Transverse colon (tissue), 4 donors: ENCODE measurements around the gene PSORS1C1. TPM values are rescaled to one million over a fixed set of nuclear protein-coding genes. Genes with fewer than 3 reads are reported as not detected.
"Not testable (repeated sequence)": the region's sequence is repeated elsewhere in the genome, so short reads cannot be mapped to it uniquely, and the experiment has no call there.

Experiments
- DNase-seq: peaks from one replicate; pipeline ENCODE4 v3.0.0-alpha.2; 2019
- H3K27ac ChIP-seq, 4 donors: fragments of 200-600 bp; sonication (generic); 2 replicates each; pipeline ENCODE4 v1.5.1; 2016 to 2018; ENCODE audit warnings: inconsistent platforms in 4 of 4
- H3K27me3 ChIP-seq: fragments of 200-600 bp; sonication (generic); 2 replicates; pipeline ENCODE4 v1.5.1; 2017; ENCODE audit warnings: inconsistent platforms
- H3K36me3 ChIP-seq, 4 donors: fragments of 200-600 bp; sonication (generic); 2 replicates each; pipeline ENCODE4 v1.5.1; 2017 to 2019; ENCODE audit warnings: inconsistent platforms in 4 of 4
- H3K4me1 ChIP-seq, 4 donors: fragments of 200-600 bp; sonication (generic); 2 replicates each; pipeline ENCODE4 v1.5.1; 2017 to 2020; ENCODE audit warnings: inconsistent platforms in 4 of 4
- H3K4me3 ChIP-seq, 4 donors: fragments of 200-600 bp; sonication (generic); 1 replicate in 1 of 4; 2 replicates in 3 of 4; pipeline versions ENCODE4 v1.5.1 to v1.6.1; 2017 to 2019; ENCODE audit warnings: inconsistent platforms in 4 of 4
- H3K9me3 ChIP-seq, 2 donors: fragments of 200-600 bp; sonication (generic); 2 replicates each; pipeline ENCODE4 v1.5.1; 2017 to 2019; ENCODE audit warnings: inconsistent platforms in 2 of 2
- CTCF ChIP-seq, 5 experiments: fragments of 200-600 bp in 3 of 5; fragments of 450-650 bp in 2 of 5; sonication (generic) in 3 of 5; IDR thresholded peaks; 1 replicate in 2 of 5; 2 replicates in 3 of 5; pipeline ENCODE4 v1.5.1; 2016 to 2017; ENCODE audit warnings: antibody characterized with exemption in 5 of 5, inconsistent platforms in 3 of 5, mild to moderate bottlenecking in 2 of 5, moderate library complexity in 1 of 5
- EP300 ChIP-seq: sonication (generic); formaldehyde crosslinking; IDR thresholded peaks from one replicate; pipeline ENCODE4 v1.6.1; 2017; ENCODE audit warnings: antibody characterized with exemption, low read depth
- POLR2A ChIP-seq: fragments of 450-650 bp; IDR thresholded peaks from one replicate; pipeline ENCODE4 v1.6.1; 2016; ENCODE audit warnings: antibody characterized with exemption, mild to moderate bottlenecking, moderate library complexity
- POLR2AphosphoS5 ChIP-seq, 3 donors: sonication (generic); formaldehyde crosslinking; IDR thresholded peaks; one replicate each; pipeline ENCODE4 v1.6.1; 2016; ENCODE audit warnings: antibody characterized with exemption in 3 of 3
- WGBS, 2 donors: methylation state at CpG; one replicate each; pipeline ENCODE4 v1.1.5; 2018; ENCODE audit warnings: low coverage in 1 of 2; 5-methylcytosine and 5-hydroxymethylcytosine counted together
- in situ Hi-C, 4 donors: fragments of 200-750 bp; cut with MboI; loops; one replicate each; pipeline versions ENCODE4 v1.15.0 to v1.15.1; 2017; ENCODE audit warnings: low sequenced_read_pairs in 3 of 4, low pct_ligation_motif_present in 1 of 4, low pct_unique_long_range_greater_than_20kb in 1 of 4
- intact Hi-C: fragments of 100-400 bp; cut with DNase I; formaldehyde crosslinking; loops from one replicate; pipeline ENCODE4 v1.15.1; 2023; ENCODE audit warnings: low total_unique reads
- total RNA-seq, 4 donors: library from RNA; depleted of rRNA; stranded (reverse); fragments of >200 nt; gene quantifications; one replicate each; pipeline ENCODE4 v1.1.0, GENCODE V29; 2016

The PSORS1C1 gene
- total RNA-seq, 4 donors from 2014 or later, result 8.8 to 19.0 (median 13.4) TPM

GRCh38 chr6:31162463-31163165, 48.0 kb downstream of the PSORS1C1 start:
- no peak for DNase-seq
- intact Hi-C loops, result no loop called here
- 91% methylated on average over 13 of the region's 13 CpGs; no CpG with 5 or more reads in 1 of the 2 donors for WGBS, 2 donors
- H3K9me3 ChIP-seq, result no peaks in the 10 kb centered on the region
- no peak overlapping the region for H3K4me3 ChIP-seq
- peaks cover 6 to 14% (median 12%) of the 10 kb centered on the region in 4 donors for H3K4me1 ChIP-seq
- in situ Hi-C loops, result no loop called here
- no peaks in the 10 kb centered on the region for H3K27me3 ChIP-seq
- no peaks in the 10 kb centered on the region for H3K36me3 ChIP-seq
- TF ChIP-seq POLR2AphosphoS5 (IDR thresholded peaks at IDR 0.05) (no peak), POLR2A (no peak), EP300 (no peak)
- H3K27ac ChIP-seq, result no peak overlapping the region

GRCh38 chr6:31163922-31164321, 49.3 kb downstream of the PSORS1C1 start:
- intact Hi-C loops (no loop called here), in situ Hi-C loops (no loop called here)
- Histone ChIP-seq H3K27me3 (no peaks in the 10 kb centered on the region), H3K9me3 (no peaks in the 10 kb centered on the region), H3K4me3 (no peak overlapping the region), H3K27ac (no peak overlapping the region), H3K36me3 (no peaks in the 10 kb centered on the region), H3K4me1 (peaks cover 5 to 11% (median 9%) of the 10 kb centered on the region in 4 donors)
- DNase-seq, result no peak
- TF ChIP-seq POLR2A (no peak), EP300 (no peak), POLR2AphosphoS5 (IDR thresholded peaks at IDR 0.05) (no peak), CTCF (IDR thresholded peaks at IDR 0.05) (no peak)

- H3K9me3 ChIP-seq, in situ Hi-C loops: not testable (repeated sequence)
- WGBS, 2 donors, result 87 to 100% methylated on average over 1 to 9 of the region's 9 CpGs
Measured at GRCh38 chr6:31164475-31165063, 50.0 kb downstream of the PSORS1C1 start.

GRCh38 chr6:31165064-31165832, 50.6 kb downstream of the PSORS1C1 start:
- H3K4me1 ChIP-seq, H3K36me3 ChIP-seq, in situ Hi-C loops, H3K4me3 ChIP-seq, H3K27ac ChIP-seq, H3K27me3 ChIP-seq, intact Hi-C loops, H3K9me3 ChIP-seq: not testable (repeated sequence)
- 74 to 91% methylated on average over 6 to 17 of the region's 17 CpGs for WGBS, 2 donors
- peak; percentile 53 for DNase-seq

More at GRCh38 chr6:31164475-31165063, 50.0 kb downstream of the PSORS1C1 start:
- H3K27me3 ChIP-seq, H3K4me3 ChIP-seq, H3K36me3 ChIP-seq, intact Hi-C loops, H3K27ac ChIP-seq, H3K4me1 ChIP-seq, DNase-seq: not testable (repeated sequence)

GRCh38 chr6:31165986-31166385, 51.4 kb downstream of the PSORS1C1 start:
- H3K27ac ChIP-seq, result no peak overlapping the region

More at GRCh38 chr6:31165986-31166385, 51.4 kb downstream of the PSORS1C1 start:
- Histone ChIP-seq H3K27me3 (no peaks in the 10 kb centered on the region), H3K9me3 (no peaks in the 10 kb centered on the region), H3K4me1 (no peaks in the 10 kb centered on the region), H3K4me3 (no peak overlapping the region), H3K36me3 (no peaks in the 10 kb centered on the region)
- in situ Hi-C loops (no loop called here), intact Hi-C loops (no loop called here)
- no peak for DNase-seq
- TF ChIP-seq POLR2A (no peak), EP300 (no peak), CTCF (IDR thresholded peaks at IDR 0.05) (no peak), POLR2AphosphoS5 (IDR thresholded peaks at IDR 0.05) (no peak)
- 72% methylated on average over 5 of the region's 5 CpGs; no CpG with 5 or more reads in 1 of the 2 donors for WGBS, 2 donors
